Smooth muscle cell (in vitro differentiated cells): ENCODE data around the gene PLB1. TPM values are rescaled to one million over a fixed set of nuclear protein-coding genes. Genes with fewer than 3 reads are reported as not detected.
A peak's percentile ranks its signal among the peaks of the same experiment; 100 is the strongest.

Source experiments
- DNase-seq: peaks from one replicate; lab custom pipeline; 2025; ENCODE audit not compliant: unreplicated experiment; lab: John Stamatoyannopoulos, UW
- H2AFZ ChIP-seq: fragments of 200-600 bp; sonication (generic); 2 replicates; pipeline ENCODE4 v1.6.0; 2016; ENCODE audit warnings: antibody characterized with exemption, low read depth, mild to moderate bottlenecking
- H3F3A ChIP-seq: fragments of 200-600 bp; sonication (generic); 2 replicates; pipeline ENCODE4 v1.6.0; 2017; ENCODE audit warnings: antibody characterized with exemption, low read depth
- H3K27ac ChIP-seq: fragments of 200-600 bp; sonication (generic); 2 replicates; pipeline ENCODE4 v1.5.1; 2016; ENCODE audit warnings: low read depth, mild to moderate bottlenecking
- H3K27me3 ChIP-seq: fragments of 200-600 bp; sonication (generic); 2 replicates; pipeline ENCODE4 v1.6.1; 2016; ENCODE audit warnings: low read depth, mild to moderate bottlenecking
- H3K36me3 ChIP-seq: fragments of 200-600 bp; sonication (generic); 2 replicates; pipeline ENCODE4 v1.5.1; 2016; ENCODE audit warnings: low read depth
- H3K4me1 ChIP-seq: fragments of 200-600 bp; sonication (generic); 2 replicates; pipeline ENCODE4 v1.5.1; 2016; ENCODE audit warnings: low read depth
- H3K4me2 ChIP-seq: fragments of 200-600 bp; sonication (generic); 2 replicates; pipeline ENCODE4 v1.6.0; 2016; ENCODE audit warnings: mild to moderate bottlenecking
- H3K4me3 ChIP-seq: fragments of 200-600 bp; sonication (generic); 2 replicates; pipeline ENCODE4 v1.5.1; 2016; ENCODE audit warnings: mild to moderate bottlenecking
- H3K79me2 ChIP-seq: fragments of 200-600 bp; sonication (generic); 2 replicates; pipeline ENCODE4 v1.6.0; 2016; ENCODE audit warnings: low read depth, mild to moderate bottlenecking
- H3K9ac ChIP-seq: fragments of 200-600 bp; sonication (generic); 2 replicates; pipeline ENCODE4 v1.6.0; 2016; ENCODE audit warnings: low read depth
- H3K9me3 ChIP-seq: fragments of 200-600 bp; sonication (generic); replicated peaks from 2 replicates; pipeline ENCODE4 v1.5.1; 2016; ENCODE audit warnings: low read depth
- H4K20me1 ChIP-seq: fragments of 200-600 bp; sonication (generic); 2 replicates; pipeline ENCODE4 v1.6.0; 2016; ENCODE audit warnings: low read depth
- CTCF ChIP-seq: fragments of 200-600 bp; sonication (generic); IDR thresholded peaks from 2 replicates; pipeline ENCODE4 v1.5.1; 2017; ENCODE audit warnings: borderline replicate concordance, mild to moderate bottlenecking, antibody characterized with exemption; ENCODE audit not compliant: insufficient read depth, poor library complexity, severe bottlenecking
- WGBS: methylation state at CpG from one replicate; pipeline ENCODE4 v1.1.7; 2016; ENCODE audit warnings: low lambda C conversion rate; 5-methylcytosine and 5-hydroxymethylcytosine counted together
- polyA plus RNA-seq: library from polyadenylated mRNA; unstranded; fragments of >200 nt; fragmentation: Nextera tagmentation; extraction: Ambion mirVana; gene quantifications from 2 replicates; pipeline ENCODE4 v1.2.1, GENCODE V29; 2016
- total RNA-seq: library from RNA; depleted of rRNA; stranded (reverse); fragments of >200 nt; gene quantifications from 2 replicates; pipeline ENCODE4 v1.2.3, GENCODE V29; 2014

The PLB1 gene
- total and polyA plus RNA-seq, 2 experiments from 2014 or later, result 0.75 to 8.7 TPM

- WGBS, result 63% methylated on average over 4 of the region's 4 CpGs
- no peak overlapping the region for H3K27ac ChIP-seq
These were observed 14.0 kb upstream of the PLB1 start for GRCh38 chr2:28481905-28482304.

DNA sequence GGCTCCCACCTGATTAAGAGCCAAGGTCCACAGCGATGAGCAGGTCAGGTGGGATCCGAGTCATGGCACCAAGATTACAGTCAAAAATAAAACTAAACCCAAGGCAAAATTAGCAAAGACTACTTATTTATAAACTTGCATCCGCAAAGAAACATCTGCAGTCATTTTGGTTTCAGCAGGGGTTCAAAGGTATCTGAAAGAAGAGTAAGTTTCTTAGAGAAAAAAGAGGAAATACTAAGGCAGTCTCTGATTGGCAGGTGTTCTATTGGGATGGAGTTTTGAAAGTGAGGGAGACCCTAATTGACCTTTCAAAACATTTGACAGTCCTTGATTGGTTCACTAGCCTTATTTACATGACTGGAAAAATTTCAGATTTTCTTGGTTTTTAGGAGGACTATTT lies 11.0 kb upstream of the PLB1 start:
- WGBS, result 92% methylated on average over 3 of the region's 3 CpGs
- H2AFZ ChIP-seq, result no peak overlapping the region
- no peaks in the 10 kb centered on the region for H3F3A ChIP-seq
- no peak for DNase-seq
- no peak overlapping the region for H3K4me3 ChIP-seq
- no peaks in the 10 kb centered on the region for H3K4me1 ChIP-seq
- no peaks in the 10 kb centered on the region for H3K9me3 ChIP-seq
- H3K36me3 ChIP-seq, result no peaks in the 10 kb centered on the region
- no peaks in the 10 kb centered on the region for H4K20me1 ChIP-seq
- H3K4me2 ChIP-seq, result no peak overlapping the region
- TF ChIP-seq CTCF, result no peak
- H3K27me3 ChIP-seq, result no peaks in the 10 kb centered on the region
- no peak overlapping the region for H3K27ac ChIP-seq
- H3K9ac ChIP-seq, result no peak overlapping the region
- no peaks in the 10 kb centered on the region for H3K79me2 ChIP-seq

More at GRCh38 chr2:28481905-28482304, 14.0 kb upstream of the PLB1 start:
- Histone ChIP-seq H3K36me3 (no peaks in the 10 kb centered on the region), H3K4me2 (no peak overlapping the region), H3K4me1 (no peaks in the 10 kb centered on the region), H4K20me1 (no peaks in the 10 kb centered on the region), H2AFZ (no peak overlapping the region), H3K9me3 (no peaks in the 10 kb centered on the region), H3K9ac (no peak overlapping the region), H3K27me3 (no peaks in the 10 kb centered on the region), H3K4me3 (no peak overlapping the region), H3K79me2 (no peaks in the 10 kb centered on the region), H3F3A (no peaks in the 10 kb centered on the region)
- TF ChIP-seq CTCF, result no peak
- no peak for DNase-seq

DNA sequence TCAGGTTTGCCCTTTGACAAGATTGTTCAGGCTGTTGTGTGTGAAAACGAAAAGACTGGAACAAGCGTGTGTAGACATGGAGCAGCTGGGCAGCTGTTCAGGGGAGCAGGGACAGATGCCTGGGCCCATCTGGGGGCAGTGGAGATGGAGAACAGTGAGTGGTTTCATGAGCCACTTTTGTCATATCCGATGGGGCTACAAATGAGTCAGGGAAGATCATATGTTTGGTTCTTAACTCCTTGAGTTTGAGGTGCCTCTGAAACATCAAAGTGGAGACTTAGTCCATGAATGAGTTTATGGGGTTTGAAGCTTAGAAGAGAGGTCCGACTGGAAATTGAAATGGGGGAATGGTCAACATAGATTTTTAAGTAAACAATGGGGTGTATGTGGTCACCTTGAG lies 9.3 kb upstream of the PLB1 start:
- DNase-seq, result no peak
- H3F3A ChIP-seq, result no peaks in the 10 kb centered on the region
- WGBS, result 92% methylated on average over 4 of the region's 4 CpGs
- no peak for TF ChIP-seq CTCF
- H3K4me1 ChIP-seq, result no peaks in the 10 kb centered on the region
- no peaks in the 10 kb centered on the region for H3K27me3 ChIP-seq
- no peak overlapping the region for H3K27ac ChIP-seq
- H3K9me3 ChIP-seq, result no peaks in the 10 kb centered on the region
- no peaks in the 10 kb centered on the region for H3K36me3 ChIP-seq
- H3K4me2 ChIP-seq, result no peak overlapping the region
- no peaks in the 10 kb centered on the region for H4K20me1 ChIP-seq
- no peak overlapping the region for H2AFZ ChIP-seq
- no peaks in the 10 kb centered on the region for H3K79me2 ChIP-seq
- H3K9ac ChIP-seq, result no peak overlapping the region
- no peak overlapping the region for H3K4me3 ChIP-seq

- Histone ChIP-seq H3K4me1 (no peaks in the 10 kb centered on the region), H2AFZ (no peak overlapping the region), H3F3A (no peaks in the 10 kb centered on the region), H3K27me3 (no peaks in the 10 kb centered on the region), H3K4me2 (peak overlapping the region; percentile 6), H3K79me2 (no peaks in the 10 kb centered on the region), H3K9ac (no peak overlapping the region), H3K36me3 (no peaks in the 10 kb centered on the region), H3K27ac (no peak overlapping the region), H4K20me1 (no peaks in the 10 kb centered on the region), H3K9me3 (no peaks in the 10 kb centered on the region), H3K4me3 (no peak overlapping the region)
- TF ChIP-seq CTCF, result no peak
- 64% methylated on average over 4 of the region's 4 CpGs for WGBS
- no peak for DNase-seq
These were observed 8.6 kb upstream of the PLB1 start for GRCh38 chr2:28487258-28487657.
